NCI-H128 (cell line): Measurements from ENCODE around the gene COL27A1.

ENCODE experiments used
- DNase-seq: peaks from one replicate; lab custom pipeline; 2025; ENCODE audit not compliant: unreplicated experiment; lab: John Stamatoyannopoulos, UW

Gene COL27A1

DNA sequence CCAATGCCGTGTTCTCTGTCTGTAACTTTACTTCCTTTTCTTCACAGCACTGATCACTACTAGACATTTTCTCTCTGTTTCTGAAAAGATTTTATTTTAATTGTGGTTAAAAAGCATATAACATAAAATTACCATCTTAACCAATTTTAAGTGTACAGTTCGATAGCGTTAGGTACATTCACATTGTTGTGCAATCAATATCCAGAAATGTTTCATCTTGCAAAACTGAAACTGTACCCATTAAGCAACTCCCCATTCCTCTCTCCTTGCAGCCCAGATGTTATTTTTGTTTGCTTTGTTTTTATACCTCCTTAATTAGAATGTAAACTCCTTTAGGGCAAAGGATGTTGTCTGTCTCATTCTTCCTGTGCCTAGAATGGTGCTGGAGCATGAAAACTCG lies 47.5 kb downstream of the COL27A1 start:
- DNase-seq = no peak

GRCh38 chr9:114203410-114204140 lies 48.2 kb downstream of the COL27A1 start:
- no peak for DNase-seq

DNA sequence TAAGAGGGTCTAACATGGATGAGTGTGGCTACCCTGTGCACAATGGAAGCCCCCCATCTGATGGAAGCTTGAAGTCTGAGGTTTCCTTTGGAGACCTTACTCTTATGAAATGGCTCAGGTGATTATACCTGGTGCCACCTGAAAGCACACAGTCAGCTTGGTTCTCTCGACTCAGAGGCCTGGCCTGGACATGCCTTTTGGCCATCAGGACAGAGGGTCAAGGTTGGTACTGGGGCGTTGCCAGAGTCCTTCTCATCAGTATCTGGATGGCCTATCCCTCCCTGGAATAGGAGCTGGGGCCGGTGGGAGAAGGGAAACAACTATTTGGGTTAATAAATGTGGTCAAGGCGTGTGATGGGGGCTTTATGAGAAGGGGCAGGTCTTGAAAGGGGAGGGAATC lies 48.9 kb downstream of the COL27A1 start:
- DNase-seq = no peak

- DNase-seq = no peak
Measured at GRCh38 chr9:114205171-114206015, 50.1 kb downstream of the COL27A1 start.

- no peak for DNase-seq
Measured at GRCh38 chr9:114206221-114206789, 51.0 kb downstream of the COL27A1 start.

DNA sequence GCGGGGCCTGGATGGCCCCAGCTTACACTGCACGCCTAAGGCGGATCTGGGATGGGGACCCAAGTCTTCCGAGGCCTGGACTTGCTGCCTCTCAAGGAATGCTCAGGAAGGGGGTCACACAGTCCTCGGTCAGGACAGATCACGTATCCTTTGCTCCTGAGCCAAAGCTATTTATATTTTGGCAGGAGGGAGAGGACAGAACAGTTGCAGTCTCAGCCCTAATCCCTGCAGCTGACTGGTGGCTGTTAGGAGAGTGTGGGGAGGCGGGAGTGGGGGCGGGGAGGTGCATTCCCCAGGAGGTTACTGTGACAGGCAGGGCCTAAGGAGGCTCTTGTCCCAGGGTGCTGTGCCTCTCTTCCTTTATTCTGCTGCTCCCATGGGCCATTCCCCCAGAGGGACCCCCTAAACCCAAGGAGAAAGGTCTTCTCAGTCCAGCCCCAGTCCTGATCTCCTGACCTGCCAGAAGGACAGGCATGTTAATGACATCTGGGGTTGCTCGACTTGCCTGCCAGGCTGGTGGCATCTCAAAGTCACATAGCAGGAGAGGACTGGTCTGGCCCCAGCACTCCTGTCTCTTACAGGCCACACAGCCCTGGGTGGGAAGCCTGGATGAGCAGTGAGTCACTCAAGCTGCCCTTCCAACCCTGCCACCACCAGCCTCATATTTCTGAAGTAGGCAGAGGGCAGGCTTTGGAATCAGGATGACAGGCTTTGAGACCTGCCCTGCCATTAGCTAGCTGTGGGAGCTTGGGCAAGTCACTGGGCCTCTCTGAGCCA lies 51.9 kb downstream of the COL27A1 start:
- DNase-seq = no peak

GRCh38 chr9:114207845-114208244 lies 52.5 kb downstream of the COL27A1 start:
- DNase-seq = no peak

GRCh38 chr9:114209151-114209550 lies 53.8 kb downstream of the COL27A1 start:
- no peak for DNase-seq

- no peak for DNase-seq
Measured at GRCh38 chr9:114210136-114210535, 54.8 kb downstream of the COL27A1 start.

DNA sequence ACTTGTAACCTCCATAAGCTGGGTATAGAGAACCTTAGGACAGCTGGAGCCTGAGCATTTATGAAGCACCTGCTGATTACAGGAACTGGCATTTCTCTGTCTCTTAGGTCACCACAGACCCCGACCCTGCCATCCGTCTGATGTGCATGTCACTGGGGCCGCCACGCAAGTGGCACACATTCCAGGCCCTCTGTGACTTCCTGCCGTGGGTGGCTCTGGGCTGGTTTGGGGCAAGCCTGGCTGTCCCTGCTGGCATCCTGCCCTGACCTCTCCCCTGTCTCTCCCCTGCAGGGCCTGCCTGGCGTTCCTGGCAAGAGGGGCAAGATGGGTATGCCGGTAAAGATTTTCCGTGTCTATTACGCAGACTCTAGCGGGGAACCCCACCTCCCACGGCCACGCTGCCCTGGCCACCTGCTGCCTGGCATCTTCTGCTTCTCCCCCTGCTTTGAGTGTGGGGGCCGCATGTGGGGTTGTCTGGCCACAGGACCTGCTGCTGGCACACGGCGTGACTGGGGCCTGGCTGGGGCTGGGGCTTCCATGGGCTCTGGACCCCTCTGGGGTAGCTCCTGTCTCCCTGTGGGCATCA lies 55.4 kb downstream of the COL27A1 start:
- no peak for DNase-seq

- DNase-seq = no peak
Measured at GRCh38 chr9:114212826-114213225, 57.5 kb downstream of the COL27A1 start.

DNA sequence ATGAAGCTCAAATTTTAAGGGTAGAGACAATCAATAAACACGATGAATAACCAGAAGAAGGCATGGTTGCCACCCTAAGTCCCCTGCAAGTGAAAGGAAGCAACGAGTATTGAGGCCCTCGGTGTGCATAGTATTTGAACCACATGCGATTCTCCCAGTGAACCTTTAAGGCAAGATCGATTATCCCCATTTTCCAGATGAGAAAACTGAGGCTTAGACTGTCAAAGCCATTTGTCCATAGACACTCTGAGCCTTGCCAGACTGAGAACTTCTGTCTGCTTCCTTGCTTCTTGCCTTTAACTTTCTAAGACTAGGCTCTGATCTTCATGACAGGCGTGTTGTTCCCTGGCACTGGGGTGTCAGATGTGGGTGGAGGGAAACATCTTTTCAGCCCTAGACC lies 58.2 kb downstream of the COL27A1 start:
- no peak for DNase-seq

GRCh38 chr9:114214181-114214580 lies 58.8 kb downstream of the COL27A1 start:
- DNase-seq = no peak

- no peak for DNase-seq
Measured at GRCh38 chr9:114214686-114215414, 59.5 kb downstream of the COL27A1 start.

GRCh38 chr9:114216081-114216480 lies 60.7 kb downstream of the COL27A1 start:
- no peak for DNase-seq

DNA sequence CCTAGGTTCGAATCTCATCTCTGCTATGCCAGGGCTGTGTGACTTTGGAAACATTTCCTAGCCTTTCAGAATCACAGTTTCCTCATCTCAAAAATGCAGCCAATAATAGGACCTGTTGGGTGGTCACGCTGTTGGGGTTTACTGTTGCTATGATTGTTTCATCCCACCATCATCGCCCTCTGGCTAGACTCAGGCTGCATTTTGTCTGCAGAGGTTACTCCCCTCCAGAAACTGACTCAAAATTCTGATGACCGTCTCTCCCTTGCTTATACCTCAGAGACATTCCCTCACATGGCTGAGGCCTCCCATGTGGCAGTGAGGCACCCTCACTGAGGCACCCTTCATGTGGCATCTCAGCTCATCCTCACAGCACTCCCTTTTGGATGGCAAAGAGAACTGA lies 61.6 kb downstream of the COL27A1 start:
- DNase-seq = no peak

DNA sequence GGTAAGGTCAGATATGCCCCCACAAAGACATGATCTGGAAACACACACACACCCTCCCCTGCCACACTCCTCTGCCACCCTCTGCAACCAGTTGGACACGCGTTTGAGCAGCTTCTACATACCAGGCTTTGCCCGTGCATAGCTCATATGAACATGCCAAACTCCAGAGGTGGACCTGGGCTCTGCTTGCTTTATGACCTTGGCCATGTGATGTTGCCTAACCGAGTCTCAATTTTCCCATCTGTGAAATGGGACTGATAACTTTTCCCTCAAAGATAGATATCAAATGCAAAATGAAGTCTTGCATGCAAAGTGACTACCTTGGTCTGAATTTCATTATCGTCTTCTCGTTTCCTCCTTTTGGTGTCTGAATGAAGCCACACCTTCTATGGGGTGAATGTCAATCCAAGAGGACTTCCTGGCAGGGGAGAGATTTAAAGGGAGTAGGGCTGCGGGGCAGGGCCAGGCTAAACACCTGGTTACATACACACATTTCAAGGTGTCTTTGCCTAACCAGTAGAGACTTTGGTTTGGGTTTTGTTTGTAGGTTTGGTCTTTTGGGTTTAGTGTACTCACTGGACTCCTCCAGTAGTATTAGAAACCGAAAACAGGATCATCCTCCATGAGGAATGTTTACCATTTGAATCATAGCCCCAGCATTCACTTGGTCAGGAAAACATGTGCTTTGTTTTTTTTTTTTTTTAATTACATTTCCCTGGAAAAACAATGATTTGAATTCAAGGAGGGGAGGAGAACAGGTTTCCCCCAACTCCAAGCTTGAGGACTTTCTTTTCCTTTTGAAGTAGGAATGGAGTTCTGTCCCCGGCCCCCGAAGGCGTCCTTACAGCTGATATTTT lies 63.2 kb downstream of the COL27A1 start:
- no peak for DNase-seq

GRCh38 chr9:114220061-114220541 lies 64.8 kb downstream of the COL27A1 start:
- DNase-seq = no peak
